Glomerular visceral epithelial cell (primary cell): ENCODE data around the gene GALNT6.

Source experiments
- DNase-seq: peaks from one replicate; pipeline ENCODE4 v3.0.0-alpha.2; 2016; ENCODE audit errors: extremely low spot score

GALNT6 gene

GRCh38 chr12:51406290-51406689, 15.1 kb upstream of the GALNT6 start:
- DNase-seq: no peak

DNA sequence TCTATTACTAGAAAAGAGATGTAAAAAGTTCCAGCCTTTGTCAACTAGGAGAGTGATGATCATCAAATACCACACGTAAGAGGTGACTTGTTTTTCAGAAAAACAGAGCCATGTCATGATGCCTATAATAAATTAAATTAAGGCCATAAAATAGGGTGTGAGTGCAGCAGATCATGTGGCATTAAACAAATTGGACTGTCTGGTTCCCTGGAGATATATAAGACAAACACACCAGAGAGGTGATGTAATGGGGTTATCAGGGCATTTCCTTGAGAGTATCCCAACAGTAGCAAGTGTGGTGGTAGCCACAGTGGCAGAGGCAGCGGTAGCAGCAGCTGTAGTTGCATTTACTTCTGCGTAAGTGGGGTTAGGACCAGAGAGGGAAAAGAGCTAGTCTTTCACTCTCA, 14.6 kb upstream of the GALNT6 start:
- DNase-seq: no peak

- no peak for DNase-seq
These were observed 13.4 kb upstream of the GALNT6 start for GRCh38 chr12:51404627-51405026.

DNA sequence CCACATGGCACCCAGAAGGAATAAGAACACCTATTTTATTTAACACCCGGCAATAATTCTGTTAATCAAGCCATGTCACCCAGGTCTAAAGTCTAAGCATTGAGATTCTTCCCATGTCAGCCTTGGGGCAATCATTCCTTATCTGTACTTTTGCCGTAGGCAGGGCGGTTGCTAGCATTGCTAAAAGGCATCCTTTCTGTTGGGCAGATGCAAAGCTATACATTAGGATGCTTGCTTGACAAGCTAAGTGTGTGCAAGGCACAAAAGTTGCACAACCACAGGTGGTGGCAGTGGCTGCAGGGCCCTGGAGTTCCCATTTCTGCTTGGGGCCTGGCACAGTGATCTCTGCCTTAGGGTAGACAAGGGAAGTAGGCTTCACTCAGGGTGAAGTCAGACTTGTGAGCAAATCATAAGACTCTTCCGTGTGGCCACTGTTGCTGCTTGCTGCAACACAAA, 12.5 kb upstream of the GALNT6 start:
- DNase-seq: no peak

- DNase-seq: no peak
These were observed 12.0 kb upstream of the GALNT6 start for GRCh38 chr12:51403159-51403558.

- no peak for DNase-seq
These were observed 10.7 kb upstream of the GALNT6 start for GRCh38 chr12:51401900-51402299.

DNA sequence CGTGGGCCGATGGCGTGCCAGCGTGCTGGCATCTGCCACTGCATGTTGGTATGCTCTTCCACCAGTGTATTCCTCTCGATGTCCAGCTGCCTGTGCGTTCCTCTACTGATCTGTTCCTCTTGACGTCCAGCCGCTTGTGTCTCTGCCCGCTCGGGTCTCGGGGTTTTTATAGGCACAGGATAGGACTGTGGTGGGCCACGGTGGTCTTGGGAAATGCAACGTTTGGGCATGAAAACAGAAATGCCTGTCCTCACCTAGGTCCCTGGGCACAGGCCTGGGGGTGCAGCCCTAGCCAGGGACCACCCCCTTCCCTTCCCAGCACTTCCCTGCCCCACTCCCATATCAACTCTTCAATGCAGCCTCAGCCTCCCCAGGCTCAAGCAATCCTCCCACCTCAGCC, 10.3 kb upstream of the GALNT6 start:
- DNase-seq: no peak

DNA sequence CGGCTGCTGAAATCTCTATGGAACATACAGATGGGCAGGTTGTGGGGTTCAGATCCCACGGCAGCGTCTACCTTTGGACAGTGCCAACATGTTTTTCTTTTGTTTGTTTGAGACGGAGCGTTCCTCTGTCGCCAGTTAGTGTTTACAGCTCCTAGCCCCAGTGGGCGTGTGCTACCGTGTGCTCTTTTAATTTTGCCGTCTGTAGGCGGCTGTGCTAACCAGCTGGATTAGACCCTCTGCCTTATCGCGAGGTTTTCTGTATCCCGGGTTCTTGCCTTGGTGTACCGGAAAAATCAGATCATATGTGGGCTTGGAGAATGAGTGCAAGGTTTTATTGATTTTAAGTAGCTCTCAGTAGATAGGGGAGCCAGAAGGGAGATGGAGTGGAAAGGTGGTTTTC, 9.8 kb upstream of the GALNT6 start:
- no peak for DNase-seq

DNA sequence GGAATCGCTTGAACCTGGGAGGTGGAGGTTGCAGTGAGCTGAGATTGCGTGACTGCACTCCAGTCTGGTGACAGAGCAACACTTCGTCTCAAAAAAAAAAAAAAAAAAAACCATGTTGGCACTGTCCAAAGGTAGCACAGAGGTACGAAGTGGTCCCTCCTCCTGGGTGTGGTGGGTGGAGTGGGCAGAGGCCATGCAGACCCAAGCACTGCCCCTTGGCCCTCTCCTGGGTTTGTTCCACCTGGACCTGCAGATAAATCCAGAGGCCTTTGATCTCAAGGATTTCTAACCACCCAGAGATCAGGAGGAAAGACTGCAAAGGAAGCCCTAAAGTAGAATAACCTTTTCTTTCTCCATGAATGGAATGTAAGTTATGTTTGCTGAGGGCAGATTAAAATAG, 8.7 kb upstream of the GALNT6 start:
- DNase-seq: no peak

GRCh38 chr12:51397670-51398069, 6.5 kb upstream of the GALNT6 start:
- DNase-seq: no peak

- no peak for DNase-seq
These were observed 4.4 kb upstream of the GALNT6 start for GRCh38 chr12:51395283-51396230.

DNA sequence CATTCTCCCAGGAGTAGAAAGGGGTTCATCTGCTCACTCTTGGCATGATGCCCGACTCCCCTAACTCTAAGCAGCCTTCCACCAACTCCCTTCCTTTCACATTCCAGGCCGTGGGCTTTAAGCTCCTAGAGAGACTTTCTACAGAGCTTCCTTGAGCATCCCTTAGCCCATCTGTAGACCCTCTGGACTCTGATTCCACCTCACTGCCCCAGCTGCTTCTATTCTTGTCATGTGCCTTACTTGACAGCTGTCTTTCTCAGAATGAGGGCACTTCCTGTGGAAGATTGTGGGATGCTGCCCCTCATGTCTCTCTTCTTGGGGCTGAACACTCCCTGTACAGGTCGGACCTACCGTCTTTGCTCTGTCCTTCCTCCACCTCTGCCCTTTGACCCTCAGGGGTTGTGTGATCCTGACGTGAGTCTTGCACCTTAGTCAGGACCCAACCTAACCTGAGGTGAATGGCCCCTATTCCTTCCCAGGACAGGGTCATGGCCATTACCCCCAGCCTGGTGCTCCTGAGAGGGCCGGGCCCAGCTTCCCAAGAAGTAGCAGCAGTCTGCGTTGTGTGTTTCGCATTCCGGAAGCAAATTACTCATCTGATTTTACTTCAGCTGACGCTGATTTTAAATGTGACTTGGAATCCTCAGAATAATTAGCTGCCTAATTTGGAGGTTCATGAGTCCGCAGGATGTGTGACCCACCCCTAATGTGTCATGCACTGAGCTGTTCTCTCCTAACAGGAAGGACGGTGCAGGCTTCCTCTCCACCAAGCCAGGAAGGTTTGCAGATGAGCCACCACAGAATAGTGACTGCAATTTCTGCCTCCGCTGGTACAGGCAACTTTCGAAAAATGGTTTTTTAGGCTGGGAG, 2.7 kb upstream of the GALNT6 start:
- peak; percentile 46 for DNase-seq

DNA sequence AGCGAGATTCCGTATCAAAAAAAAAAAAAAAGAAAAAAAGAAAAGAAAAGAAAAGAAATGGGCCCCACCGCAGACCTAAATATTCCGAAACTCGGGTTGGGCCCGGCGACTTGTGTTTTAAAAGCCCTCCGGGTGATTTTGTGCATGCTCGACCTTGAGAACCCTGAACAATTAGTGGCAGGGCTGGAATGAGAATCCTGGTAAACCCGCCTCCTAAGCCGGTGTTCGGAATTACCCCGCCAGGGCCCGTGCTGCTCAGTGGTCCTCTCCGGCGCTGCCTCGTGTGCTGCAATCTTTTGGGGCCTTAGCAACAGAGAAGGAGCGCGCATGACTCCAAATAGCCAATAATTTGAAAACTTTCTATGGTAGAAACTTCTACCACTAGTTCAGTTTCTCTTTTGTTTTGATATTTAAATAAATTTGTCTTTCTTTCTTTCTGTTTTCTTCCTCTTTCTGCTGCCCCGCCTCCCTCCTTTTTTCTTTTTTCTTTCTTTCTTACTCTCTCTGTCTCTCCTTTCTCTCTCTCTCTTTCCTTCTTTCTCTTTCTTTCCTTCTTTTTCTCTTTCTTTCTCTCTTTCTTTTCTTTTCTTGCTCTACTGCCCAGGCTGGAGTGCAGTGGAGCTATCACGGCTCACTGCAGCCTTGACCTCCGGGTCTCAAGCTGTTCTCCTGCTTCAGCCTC, 1.5 kb upstream of the GALNT6 start:
- DNase-seq: no peak

GRCh38 chr12:51390891-51391282, 319 bp downstream of the GALNT6 start:
- DNase-seq: no peak

- no peak for DNase-seq
These were observed 749 bp downstream of the GALNT6 start for GRCh38 chr12:51390457-51390856.

DNA sequence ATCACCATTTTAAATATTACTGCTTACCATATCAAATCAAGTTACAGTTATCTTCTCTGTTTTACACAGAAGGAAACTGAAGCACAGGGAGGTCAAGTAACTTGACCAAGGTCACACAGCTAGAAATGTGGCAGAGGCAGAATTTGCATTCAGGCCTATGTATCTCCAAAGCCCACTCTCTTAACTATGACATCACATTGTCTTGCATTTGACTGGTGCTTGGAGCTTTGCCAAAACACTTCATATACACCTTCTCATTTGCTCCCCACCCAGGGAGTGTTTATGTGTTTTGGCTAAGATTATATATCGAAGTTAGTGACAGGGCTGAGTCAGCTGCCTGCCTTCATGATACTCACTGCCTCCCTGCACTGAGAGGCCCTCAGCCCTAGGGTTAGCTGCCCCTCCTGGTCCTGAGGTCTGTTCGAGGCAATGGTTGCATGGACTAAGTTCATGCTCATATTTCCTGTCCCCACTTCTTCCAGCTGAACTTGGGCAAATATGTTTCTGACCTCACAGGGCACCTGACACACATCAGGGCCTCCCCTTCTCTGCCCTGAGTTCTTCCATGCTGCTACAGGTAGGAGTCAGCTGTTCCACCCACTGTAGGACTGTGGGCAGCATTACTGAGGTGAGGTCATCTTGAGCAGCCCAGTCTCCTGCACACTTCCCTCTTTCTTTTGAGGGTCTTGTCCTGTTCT, 1.8 kb downstream of the GALNT6 start:
- DNase-seq: peak; percentile 59

GRCh38 chr12:51388846-51389245, 2.4 kb downstream of the GALNT6 start:
- no peak for DNase-seq

DNA sequence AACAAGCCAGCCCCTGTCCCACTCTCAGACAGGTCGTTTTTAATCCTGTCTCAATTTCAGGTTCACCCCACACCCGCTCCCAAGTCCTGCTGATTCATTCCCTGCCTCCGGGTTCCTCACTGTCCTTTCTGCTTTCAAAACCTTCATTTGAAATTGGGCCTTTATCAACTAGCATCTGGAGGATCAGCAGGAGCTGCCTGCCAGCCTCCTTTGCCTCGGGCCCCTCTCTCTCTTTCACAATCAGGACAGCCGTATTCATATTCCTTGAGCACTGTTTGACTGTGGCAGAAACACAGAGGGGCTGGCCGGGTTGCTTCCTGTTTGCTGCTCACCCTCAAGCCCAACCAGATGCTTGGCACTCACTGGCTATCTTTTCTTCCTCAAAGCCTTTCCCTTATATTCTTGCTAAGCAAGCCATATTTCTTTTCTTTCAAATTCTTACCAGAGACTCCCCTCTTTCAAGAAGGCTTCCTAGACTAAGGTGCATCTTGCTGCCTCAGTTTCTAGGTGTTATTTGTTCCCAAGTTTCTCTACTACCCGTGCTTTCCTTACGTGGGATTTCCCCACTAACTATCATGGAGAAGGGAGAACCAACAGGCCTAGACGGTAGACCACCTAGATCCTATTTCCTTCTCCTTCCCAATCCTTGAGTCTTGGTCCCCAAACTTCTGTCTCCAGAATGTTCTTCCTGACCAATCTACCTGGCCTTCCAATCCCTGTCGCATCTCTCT, 3.0 kb downstream of the GALNT6 start:
- no peak for DNase-seq

DNA sequence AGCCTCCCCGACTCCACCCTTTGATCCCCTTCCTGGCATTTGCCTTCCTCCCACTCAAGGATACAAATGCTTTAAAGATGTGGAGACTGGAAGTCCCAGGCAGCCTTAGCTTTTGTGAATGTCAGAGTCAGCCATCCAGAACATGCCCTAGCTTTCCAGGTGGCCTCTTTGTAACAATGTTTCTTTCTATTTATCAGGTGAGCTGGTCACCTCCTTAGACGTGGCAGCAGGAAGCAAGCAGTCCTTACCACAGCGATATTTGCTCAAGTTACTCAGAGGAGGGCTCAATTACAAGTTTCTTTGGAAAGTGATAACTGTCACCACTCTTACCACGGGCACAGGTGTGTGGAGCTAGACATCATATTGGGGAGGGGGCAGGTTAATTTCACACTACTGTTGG, 4.9 kb downstream of the GALNT6 start:
- DNase-seq: no peak

- no peak for DNase-seq
These were observed 7.8 kb downstream of the GALNT6 start for GRCh38 chr12:51383269-51383905.
